Caco-2 (cell line): ENCODE data around the gene DCUN1D3. TPM values are rescaled to one million over a fixed set of nuclear protein-coding genes. Genes with fewer than 3 reads are reported as not detected.

Experiments used
- BruUV-seq: library from RNA; stranded (reverse); fragments of 400-500 nt; replicated peaks from 2 replicates; lab custom pipeline; 2021; lab: Mats Ljungman, UMichigan
- CTCF ChIA-PET: fragments of 300-600 bp; sonication (Branson Sonifier 250); formaldehyde crosslinking; loops from one replicate; lab custom pipeline; 2022; ENCODE audit warnings: antibody characterized with exemption; lab: Charles Lee
- POLR2A ChIA-PET: fragments of 300-600 bp; sonication (Branson Sonifier 250); formaldehyde crosslinking; loops from one replicate; lab custom pipeline; 2022; ENCODE audit warnings: antibody characterized with exemption; lab: Charles Lee
- DNase-seq, 2 experiments: peaks; one replicate each; pipeline versions ENCODE4 v3.0.0 to v3.0.0-alpha.2; 2020 to 2022
- H3K27me3 ChIP-seq: replicated peaks from 2 replicates; pipeline ENCODE4 v1.6.0; 2011; ENCODE audit warnings: low read length; ENCODE audit not compliant: control insufficient read depth, insufficient read depth
- H3K36me3 ChIP-seq: 2 replicates; pipeline ENCODE4 v1.5.1; 2011; ENCODE audit warnings: low read length; ENCODE audit not compliant: control insufficient read depth, insufficient read depth
- H3K4me1 ChIP-seq: fragments of 250-450 bp; sonication (Bioruptor Pico); 2 replicates; pipeline ENCODE4 v1.5.1; 2020; ENCODE audit warnings: mild to moderate bottlenecking
- H3K4me3 ChIP-seq: 2 replicates; pipeline ENCODE4 v1.5.1; 2011; ENCODE audit warnings: low read depth, mild to moderate bottlenecking, control low read depth, low read length
- H3K9me3 ChIP-seq: fragments of 250-450 bp; sonication (Bioruptor Pico); 2 replicates; pipeline ENCODE4 v1.5.1; 2020; ENCODE audit warnings: mild to moderate bottlenecking, moderate library complexity
- H3K27ac Mint-ChIP-seq: one replicate; pipeline ENCODE4 v1.8.0; 2022; ENCODE audit warnings: mixed read lengths; ENCODE audit not compliant: unreplicated experiment
- H3K27me3 Mint-ChIP-seq: one replicate; pipeline ENCODE4 v1.8.0; 2022; ENCODE audit warnings: mixed read lengths; ENCODE audit not compliant: insufficient read depth, unreplicated experiment
- H3K36me3 Mint-ChIP-seq: one replicate; pipeline ENCODE4 v1.8.0; 2022; ENCODE audit warnings: mild to moderate bottlenecking, mixed read lengths; ENCODE audit not compliant: insufficient read depth, unreplicated experiment
- H3K4me1 Mint-ChIP-seq: one replicate; pipeline ENCODE4 v1.8.0; 2022; ENCODE audit warnings: low read depth, mixed read lengths; ENCODE audit not compliant: unreplicated experiment
- H3K4me3 Mint-ChIP-seq: one replicate; pipeline ENCODE4 v1.8.0; 2022; ENCODE audit warnings: mild to moderate bottlenecking, moderate library complexity, mixed read lengths; ENCODE audit not compliant: unreplicated experiment
- H3K9me3 Mint-ChIP-seq: one replicate; pipeline ENCODE4 v1.8.0; 2022; ENCODE audit warnings: mixed read lengths; ENCODE audit not compliant: unreplicated experiment
- CTCF ChIP-seq, 2 experiments: fragments of 200-600 bp in 1 of 2; IDR thresholded peaks; 1 replicate in 1 of 2; 2 replicates in 1 of 2; pipeline versions ENCODE4 v1.5.1 to v1.8.0; 2011 to 2022; ENCODE audit warnings: antibody characterized with exemption in 1 of 2, control low read depth in 1 of 2, inconsistent platforms in 1 of 2, low read depth in 1 of 2, low read length in 1 of 2, mild to moderate bottlenecking in 1 of 2, moderate library complexity in 1 of 2; ENCODE audit not compliant: insufficient read depth in 1 of 2, severe bottlenecking in 1 of 2, unreplicated experiment in 1 of 2
- intact Hi-C: fragments of 100-400 bp; cut with micrococcal nuclease; formaldehyde crosslinking; loops from one replicate; pipeline ENCODE4 v1.10.0; 2022; ENCODE audit not compliant: unreplicated experiment
- total RNA-seq: library from RNA; stranded (reverse); gene quantifications from 2 replicates; pipeline ENCODE4 v1.2.3, GENCODE V29; 2022

DCUN1D3 gene
- total RNA-seq, 1 experiment from 2014 or later: 19.2 TPM

DNA sequence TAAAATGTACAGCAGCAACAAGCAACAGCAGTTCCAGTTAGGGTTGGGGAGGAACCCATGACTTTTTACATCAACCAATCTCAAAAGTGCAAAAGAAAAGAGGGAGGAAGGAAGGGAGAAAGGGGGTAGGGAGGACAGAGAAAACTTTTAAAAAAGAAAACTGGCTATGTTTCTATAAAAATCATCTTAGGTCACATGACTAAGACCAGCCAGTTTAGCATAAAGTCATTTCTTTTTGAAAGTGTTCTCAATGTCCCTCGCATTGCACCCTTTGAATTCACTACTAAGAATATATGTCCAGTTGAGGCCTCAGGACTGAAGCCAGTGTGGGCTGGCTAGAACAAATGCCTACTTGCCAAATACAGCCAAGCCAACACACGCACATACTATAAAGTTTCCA lies 28.9 kb downstream of the DCUN1D3 start:
- no peaks in the 10 kb centered on the region; the same call in 1 of the 2 replicates for H3K36me3 ChIP-seq
- no peak overlapping the region for H3K4me3 ChIP-seq
- intact Hi-C loops: no loop called here
- ChIA-PET POLR2A (no interaction called here), CTCF (no interaction called here)
- H3K4me3 Mint-ChIP-seq: no peak overlapping the region
- H3K27me3 ChIP-seq: no peaks in the 10 kb centered on the region
- TF ChIP-seq CTCF (IDR thresholded peaks at IDR 0.05; ENCODE audit: insufficient read depth in 1 of 2, low read depth in 1 of 2, low read length in 1 of 2, severe bottlenecking in 1 of 2, unreplicated experiment in 1 of 2): no peak
- no TSS peak for BruUV-seq
- H3K27me3 Mint-ChIP-seq: no peaks in the 10 kb centered on the region
- no peak overlapping the region for H3K27ac Mint-ChIP-seq
- H3K9me3 Mint-ChIP-seq: no peaks in the 10 kb centered on the region
- H3K4me1 Mint-ChIP-seq: peaks cover 6% of the 10 kb centered on the region
- no peak for DNase-seq
- peaks cover 7% of the 10 kb centered on the region for H3K36me3 Mint-ChIP-seq
- no peaks in the 10 kb centered on the region for H3K9me3 ChIP-seq
- peaks cover 5% of the 10 kb centered on the region for H3K4me1 ChIP-seq

DNA sequence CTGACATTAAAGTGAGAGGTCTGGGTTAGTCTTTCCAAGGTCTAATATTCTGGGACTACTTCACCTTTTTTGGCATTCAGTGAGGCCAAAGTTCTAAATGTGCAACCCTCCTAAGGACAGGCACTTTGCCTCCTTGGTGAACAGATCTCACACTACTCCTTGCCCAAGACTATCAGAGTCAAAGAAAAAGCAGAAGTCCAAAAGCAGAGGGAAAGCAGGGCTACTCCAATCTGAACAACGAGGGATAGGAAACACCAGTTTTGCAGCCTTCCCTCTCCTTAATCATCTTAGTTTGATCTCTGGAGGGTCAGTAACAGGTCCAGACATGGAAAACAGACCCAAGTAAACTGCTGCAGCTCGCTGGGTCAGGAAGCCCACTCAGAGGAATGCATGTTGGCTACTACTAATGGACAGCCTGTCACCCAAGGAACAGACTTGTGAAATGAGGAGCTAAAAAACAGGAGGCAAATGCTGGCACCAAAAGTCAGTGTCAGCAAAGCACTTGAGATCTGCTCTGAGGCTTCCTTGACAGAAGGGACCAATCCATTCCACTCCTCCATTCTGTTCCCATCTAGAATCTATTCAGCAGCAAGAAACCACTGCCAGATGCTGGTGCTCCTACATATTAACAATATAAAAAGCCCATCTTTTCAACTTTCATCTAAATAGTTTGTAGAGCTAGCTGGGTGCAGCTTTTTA lies 29.9 kb downstream of the DCUN1D3 start:
- Mint-ChIP-seq H3K4me1 (peaks cover 6% of the 10 kb centered on the region), H3K4me3 (no peak overlapping the region), H3K27ac (no peak overlapping the region), H3K36me3 (peaks cover 6% of the 10 kb centered on the region), H3K9me3 (no peaks in the 10 kb centered on the region), H3K27me3 (no peaks in the 10 kb centered on the region)
- DNase-seq: no peak
- peaks cover 2% of the 10 kb centered on the region for H3K4me1 ChIP-seq
- H3K27me3 ChIP-seq: no peaks in the 10 kb centered on the region
- no peak for TF ChIP-seq CTCF (IDR thresholded peaks at IDR 0.05; ENCODE audit: insufficient read depth in 1 of 2, low read depth in 1 of 2, low read length in 1 of 2, severe bottlenecking in 1 of 2, unreplicated experiment in 1 of 2)
- intact Hi-C loops: no loop called here
- POLR2A ChIA-PET: no interaction called here
- no peaks in the 10 kb centered on the region for H3K9me3 ChIP-seq
- BruUV-seq: no TSS peak
- CTCF ChIA-PET: no interaction called here
- no peaks in the 10 kb centered on the region; the same call in 1 of the 2 replicates for H3K36me3 ChIP-seq
- H3K4me3 ChIP-seq: no peak overlapping the region

GRCh38 chr16:20868890-20869289 lies 31.3 kb downstream of the DCUN1D3 start:
- no peaks in the 10 kb centered on the region for H3K27me3 ChIP-seq
- H3K27ac Mint-ChIP-seq: no peak overlapping the region
- no peak for DNase-seq
- H3K36me3 Mint-ChIP-seq: peaks cover 6% of the 10 kb centered on the region
- H3K9me3 Mint-ChIP-seq: no peaks in the 10 kb centered on the region
- TF ChIP-seq CTCF (IDR thresholded peaks at IDR 0.05; ENCODE audit: insufficient read depth in 1 of 2, low read depth in 1 of 2, low read length in 1 of 2, severe bottlenecking in 1 of 2, unreplicated experiment in 1 of 2): no peak
- H3K27me3 Mint-ChIP-seq: no peaks in the 10 kb centered on the region
- no peaks in the 10 kb centered on the region for H3K4me1 ChIP-seq
- no peak overlapping the region for H3K4me3 ChIP-seq
- ChIA-PET POLR2A (no interaction called here), CTCF (no interaction called here)
- intact Hi-C loops: no loop called here
- no peaks in the 10 kb centered on the region for H3K9me3 ChIP-seq
- no peak overlapping the region for H3K4me3 Mint-ChIP-seq
- peaks cover 6% of the 10 kb centered on the region for H3K4me1 Mint-ChIP-seq
- no peaks in the 10 kb centered on the region; the same call in 1 of the 2 replicates for H3K36me3 ChIP-seq
- no TSS peak for BruUV-seq
